ENCODE data around the gene ARL4C.

- TF ChIP-seq CTCF (IDR thresholded peaks at IDR 0.05 in 8 of 11, conservative IDR thresholded peaks at IDR 0.05 in 3 of 11) (peak in 1 of 11 experiments; percentile 10), POLR2A (IDR thresholded peaks at IDR 0.05) (no peak), POLR2AphosphoS5 (IDR thresholded peaks at IDR 0.05) (peak; percentile 83 to 97 (median 93))
Measured at GRCh38 chr2:234446404-234447076, 50.3 kb downstream of the ARL4C start.

Data from spleen (tissue), 7 donors.